ENCODE results near the gene SLC22A23. TPM values are rescaled to one million over a fixed set of nuclear protein-coding genes. Genes with fewer than 3 reads are reported as not detected.

Gene SLC22A23
- total and polyA plus RNA-seq, 2 of the 4 experiments (the other 2 are of a cell fraction): 0.72 to 1.6 TPM

DNA sequence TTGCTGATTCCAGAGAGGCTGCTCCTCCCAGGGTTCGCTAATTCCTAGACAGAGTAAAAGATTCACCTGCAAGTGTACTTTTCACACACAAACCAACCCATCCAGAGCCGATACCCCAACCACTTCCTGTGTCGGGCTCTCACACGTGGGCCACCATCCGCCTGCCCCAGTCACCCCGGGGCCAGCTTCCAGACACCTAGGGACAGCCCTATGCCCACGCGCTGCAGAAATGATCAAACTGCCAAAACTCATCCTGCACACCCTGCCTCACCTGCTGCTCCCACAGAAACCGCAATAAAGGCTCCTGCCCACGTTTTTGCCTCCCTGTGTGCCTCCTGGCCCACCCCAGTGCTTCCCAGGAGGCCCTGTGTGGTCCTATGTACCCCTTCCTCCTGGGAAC, 138.6 kb downstream of the SLC22A23 start:
- Histone ChIP-seq H3K9me1 (ENCODE audit: insufficient read depth, low read length) (no peaks in the 10 kb centered on the region; the same call in 1 of the 2 replicates), H4K91ac (ENCODE audit: insufficient read depth, low read depth, low read length) (no peak overlapping the region), H3K4me3 (ENCODE audit: insufficient read depth, low read depth, low read length) (no peak overlapping the region), H3K56ac (ENCODE audit: extremely low read depth, insufficient read depth, low read length) (no peak overlapping the region), H3K9me3 (ENCODE audit: control insufficient read depth, insufficient read depth, low read length) (no peaks in the 10 kb centered on the region; the same call in 1 of the 2 replicates), H3K4me1 (ENCODE audit: control insufficient read depth, insufficient read depth, low read length) (no peaks in the 10 kb centered on the region), H2AFZ (replicated peaks; ENCODE audit: low read length, poor library complexity) (no peak overlapping the region), H3K4ac (ENCODE audit: low read depth, low read length) (no peak overlapping the region), H3K36me3 (ENCODE audit: control insufficient read depth, insufficient read depth, low read length) (no peaks in the 10 kb centered on the region), H3K23ac (ENCODE audit: low read depth, low read length) (no peak overlapping the region), H4K20me1 (ENCODE audit: insufficient read depth, low read length) (no peaks in the 10 kb centered on the region), H3K9ac (ENCODE audit: low read depth, low read length) (no peak overlapping the region), H3K4me2 (ENCODE audit: low read depth, low read length) (no peak overlapping the region), H2BK5ac (ENCODE audit: low read depth, low read length, poor library complexity, severe bottlenecking) (no peak overlapping the region), H3K14ac (replicated peaks; ENCODE audit: low read depth, low read length) (no peak overlapping the region), H3K27ac (ENCODE audit: insufficient read depth, low read length) (no peak overlapping the region), H3K18ac (ENCODE audit: low read depth, low read length) (no peak overlapping the region), H3K79me1 (ENCODE audit: low read depth in 1 of 2, low read length in 2 of 2) (no peaks in the 10 kb centered on the region), H2BK15ac (ENCODE audit: low read depth, low read length) (no peak overlapping the region), H4K5ac (ENCODE audit: low read depth, low read length) (no peak overlapping the region), H4K8ac (ENCODE audit: low read depth in 2 of 2, low read length in 2 of 2) (no peak overlapping the region), H2AK5ac (ENCODE audit: low read depth, low read length) (no peak overlapping the region), H2BK20ac (ENCODE audit: low read depth, low read length) (no peak overlapping the region), H2BK120ac (ENCODE audit: low read depth, low read length) (no peak overlapping the region), H2AK9ac (replicated peaks; ENCODE audit: low read depth, low read length, poor library complexity) (no peak overlapping the region), H3K27me3 (ENCODE audit: control insufficient read depth, insufficient read depth, low read length) (peaks cover 48% of the 10 kb centered on the region)
- POLR2A ChIA-PET (ENCODE audit: unreplicated experiment): no interaction called here
- TF ChIP-seq MAZ (IDR thresholded peaks at IDR 0.05; ENCODE audit: borderline replicate concordance, low read depth, low read length): no peak
- no peak for TF ChIP-seq SMC3 (IDR thresholded peaks at IDR 0.05; ENCODE audit: low read depth, low read length)
- no TSS peak for BruUV-seq (replicated peaks)
- no peak for DNase-seq
- dilution Hi-C loops (cut with HindIII; ENCODE audit: low sequenced_read_pairs, unreplicated experiment) (no loop called here), intact Hi-C loops (cut with micrococcal nuclease) (no loop called here), in situ Hi-C loops (cut with MboI; ENCODE audit: low sequenced_read_pairs) (no loop called here)
- 49% methylated on average over 9 of the region's 10 CpGs; no CpG with 5 or more reads in 1 of the 2 experiments for WGBS, 2 experiments (ENCODE audit: extremely low coverage in 2 of 2, insufficient read length in 1 of 2)
- CTCF ChIA-PET: no interaction called here
- no peak for ATAC-seq (ENCODE audit: low read depth)
